ENCODE results near the gene TNFRSF18.

The TNFRSF18 gene

DNA sequence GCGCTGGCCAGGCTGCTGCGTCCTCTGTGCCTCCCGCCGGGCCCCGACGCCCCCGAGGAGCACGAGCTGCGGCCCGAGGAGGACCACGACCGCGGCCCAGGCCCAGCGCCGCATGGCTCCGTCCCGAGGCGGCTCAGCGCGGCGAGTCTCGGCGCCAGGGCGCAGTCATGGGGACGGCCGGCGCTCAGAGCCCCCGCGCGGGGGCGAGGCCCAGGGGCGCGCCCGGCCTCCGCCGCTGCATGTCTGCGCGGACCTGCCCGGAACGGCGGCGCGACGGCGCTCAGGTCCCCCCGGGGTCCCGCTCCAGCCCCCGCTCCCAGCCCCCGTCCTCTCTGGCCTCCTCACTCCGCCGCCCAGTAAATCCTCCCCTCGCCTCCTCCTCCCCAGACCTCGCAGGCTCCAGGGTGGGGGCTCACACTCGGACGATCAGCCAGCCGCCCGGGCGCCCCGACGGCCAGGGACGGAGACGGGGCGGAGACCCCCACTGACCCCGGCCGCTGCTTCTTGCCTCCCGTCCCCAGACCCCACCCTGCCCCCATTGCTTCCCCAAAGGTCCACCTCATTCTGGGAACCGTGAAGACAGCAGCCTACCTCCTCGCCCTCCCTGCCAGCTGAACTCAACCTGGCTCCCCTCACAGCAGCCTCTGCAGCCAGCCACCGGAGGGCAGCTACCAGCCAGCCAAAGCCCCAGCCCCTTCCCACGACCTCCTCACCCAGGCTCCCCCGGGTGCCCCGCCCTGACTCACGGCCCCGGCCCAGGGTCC is 40.4 kb upstream of the TNFRSF18 start, which contains the start of gene C1QTNF12:
C1QTNF12 (minus strand) TSS at position 146 of the 764 bp plus-strand sequence; CDS start at position 114, 32 bp downstream.
- no peaks in the 10 kb centered on the region for H3K79me2 ChIP-seq (ENCODE audit: low read length)
- no peaks in the 10 kb centered on the region for H3K9me3 ChIP-seq (replicated peaks; ENCODE audit: insufficient read depth, low read length)
- DNase-seq = no peak
- no peaks in the 10 kb centered on the region for H3F3A ChIP-seq (ENCODE audit: insufficient read depth, low read length)
- H3K9ac ChIP-seq (ENCODE audit: low read length) = no peak within 1 kb of the TSS
- no peak within 1 kb of the TSS for H3K27ac ChIP-seq (ENCODE audit: low read length)
- H4K20me1 ChIP-seq (ENCODE audit: insufficient read depth, low read length) = no peaks in the 10 kb centered on the region
- H3K27me3 ChIP-seq (replicated peaks; ENCODE audit: insufficient read depth, low read length) = peaks cover 30% of the 10 kb centered on the region
- H2AFZ ChIP-seq (ENCODE audit: low read length) = no peak within 1 kb of the TSS
- H3K4me2 ChIP-seq (ENCODE audit: low read depth, low read length) = no peak within 1 kb of the TSS
- H3K36me3 ChIP-seq (replicated peaks; ENCODE audit: insufficient read depth, low read length) = no peaks in the 10 kb centered on the region
- H3K9me2 ChIP-seq (replicated peaks; ENCODE audit: insufficient read depth, low read length) = no peaks in the 10 kb centered on the region
- no peaks in the 10 kb centered on the region for H3K4me1 ChIP-seq (ENCODE audit: low read length)
- no peak within 1 kb of the TSS for H3K4me3 ChIP-seq (ENCODE audit: low read length)
- TF ChIP-seq EZH2phosphoT487 (IDR thresholded peaks at IDR 0.05; ENCODE audit: low read length) (no peak), CTCF (IDR thresholded peaks at IDR 0.05; ENCODE audit: low read length) (no peak), EZH2 (optimal IDR thresholded peaks at IDR 0.05; ENCODE audit: low read depth, low read length) (no peak)

- Histone ChIP-seq H2AFZ (ENCODE audit: low read length) (no peak overlapping the region), H3K4me2 (ENCODE audit: low read depth, low read length) (no peak overlapping the region), H3K9me3 (replicated peaks; ENCODE audit: insufficient read depth, low read length) (no peaks in the 10 kb centered on the region), H3K79me2 (ENCODE audit: low read length) (no peaks in the 10 kb centered on the region), H3K4me1 (ENCODE audit: low read length) (no peaks in the 10 kb centered on the region), H3K27me3 (replicated peaks; ENCODE audit: insufficient read depth, low read length) (peaks cover 38% of the 10 kb centered on the region), H3K27ac (ENCODE audit: low read length) (no peak overlapping the region), H4K20me1 (ENCODE audit: insufficient read depth, low read length) (no peaks in the 10 kb centered on the region), H3K36me3 (replicated peaks; ENCODE audit: insufficient read depth, low read length) (no peaks in the 10 kb centered on the region), H3K9me2 (replicated peaks; ENCODE audit: insufficient read depth, low read length) (no peaks in the 10 kb centered on the region), H3K4me3 (ENCODE audit: low read length) (no peak overlapping the region), H3F3A (ENCODE audit: insufficient read depth, low read length) (no peaks in the 10 kb centered on the region), H3K9ac (ENCODE audit: low read length) (no peak overlapping the region)
- TF ChIP-seq CTCF (IDR thresholded peaks at IDR 0.05; ENCODE audit: low read length) = no peak
- no peak for TF ChIP-seq EZH2 (optimal IDR thresholded peaks at IDR 0.05; ENCODE audit: low read depth, low read length)
- no peak for TF ChIP-seq EZH2phosphoT487 (IDR thresholded peaks at IDR 0.05; ENCODE audit: low read length)
- no peak for DNase-seq
Measured at GRCh38 chr1:1245817-1246576, 39.6 kb upstream of the TNFRSF18 start.

GRCh38 chr1:1245178-1245816 is 38.9 kb upstream of the TNFRSF18 start:
- Histone ChIP-seq H4K20me1 (ENCODE audit: insufficient read depth, low read length) (no peaks in the 10 kb centered on the region), H3K4me2 (ENCODE audit: low read depth, low read length) (no peak overlapping the region), H3F3A (ENCODE audit: insufficient read depth, low read length) (no peaks in the 10 kb centered on the region), H3K27me3 (replicated peaks; ENCODE audit: insufficient read depth, low read length) (peaks cover 42% of the 10 kb centered on the region), H3K79me2 (ENCODE audit: low read length) (no peaks in the 10 kb centered on the region), H3K9me3 (replicated peaks; ENCODE audit: insufficient read depth, low read length) (no peaks in the 10 kb centered on the region), H3K9me2 (replicated peaks; ENCODE audit: insufficient read depth, low read length) (no peaks in the 10 kb centered on the region), H3K9ac (ENCODE audit: low read length) (no peak overlapping the region), H3K4me1 (ENCODE audit: low read length) (no peaks in the 10 kb centered on the region), H3K4me3 (ENCODE audit: low read length) (no peak overlapping the region), H2AFZ (ENCODE audit: low read length) (no peak overlapping the region), H3K36me3 (replicated peaks; ENCODE audit: insufficient read depth, low read length) (no peaks in the 10 kb centered on the region), H3K27ac (ENCODE audit: low read length) (no peak overlapping the region)
- TF ChIP-seq EZH2 (optimal IDR thresholded peaks at IDR 0.05; ENCODE audit: low read depth, low read length) = no peak
- TF ChIP-seq CTCF (IDR thresholded peaks at IDR 0.05; ENCODE audit: low read length) = no peak
- no peak for TF ChIP-seq EZH2phosphoT487 (IDR thresholded peaks at IDR 0.05; ENCODE audit: low read length)
- no peak for DNase-seq
